SU-DHL-6 (cell line): Measurements from ENCODE around the gene ARHGAP26.

Source experiments
- EZH2phosphoT487 ChIP-seq: fragments of 200-600 bp; sonication (generic), shearing (Covaris generic); conservative IDR thresholded peaks from 2 replicates; pipeline ENCODE4 v1.6.1; 2018; ENCODE audit warnings: mild to moderate bottlenecking, antibody characterized with exemption, low read length, moderate library complexity, mixed read lengths
- TF ChIP-seq, protein P1 (sequence below): fragments of 200-600 bp; sonication (generic); IDR thresholded peaks from one replicate; pipeline ENCODE4 v1.5.1; 2017; ENCODE audit warnings: antibody characterized with exemption, mild to moderate bottlenecking, low read length, moderate library complexity; ENCODE audit not compliant: insufficient read depth, poor library complexity, severe bottlenecking

DNA sequence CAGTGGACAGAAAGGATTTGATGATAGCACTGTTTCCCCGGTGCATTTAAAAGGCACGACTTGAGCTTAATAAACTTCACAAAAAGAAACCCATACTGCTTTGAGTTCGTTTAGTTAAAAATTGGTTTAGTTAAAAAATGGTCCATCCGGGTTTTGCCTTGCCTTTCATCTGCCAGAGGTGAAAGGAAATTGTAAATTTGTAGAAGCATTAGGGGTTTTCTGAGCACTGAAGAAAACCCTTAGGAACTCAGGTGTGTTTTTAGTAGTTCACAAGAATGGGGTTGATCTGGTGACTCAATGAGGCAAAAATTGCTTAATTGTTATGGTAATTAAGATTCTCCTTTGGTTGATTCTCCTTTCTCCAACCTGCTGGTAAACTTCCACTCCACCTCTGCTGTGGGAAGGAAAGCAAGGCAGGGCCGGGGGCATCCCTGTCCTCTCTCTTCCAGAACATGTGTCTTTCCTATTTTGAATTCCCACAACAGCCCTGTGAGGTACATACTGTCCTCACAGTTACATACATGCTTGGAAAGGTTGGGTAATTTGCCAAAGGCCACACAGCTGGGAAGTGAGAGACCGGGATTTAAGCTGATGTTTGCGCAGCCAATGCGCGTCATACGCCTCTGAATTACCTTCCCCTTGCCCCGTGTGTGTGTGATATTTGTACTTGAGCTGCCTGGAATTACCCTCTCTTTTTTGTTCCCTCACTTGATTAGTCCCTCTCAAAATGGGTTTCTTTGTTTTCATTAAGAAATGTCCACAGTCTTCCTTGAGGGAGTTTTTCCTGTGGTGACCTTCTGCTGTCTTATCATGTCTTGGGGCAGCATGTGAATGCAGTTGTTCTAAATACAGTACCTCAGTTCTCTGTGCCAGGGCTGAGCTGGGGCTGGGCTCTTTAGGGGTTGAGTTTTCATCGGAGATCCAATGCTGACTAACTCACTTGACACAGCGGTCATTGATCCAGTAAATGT is 94.4 kb downstream of the ARHGAP26 start:
- TF ChIP-seq, protein P1, sequence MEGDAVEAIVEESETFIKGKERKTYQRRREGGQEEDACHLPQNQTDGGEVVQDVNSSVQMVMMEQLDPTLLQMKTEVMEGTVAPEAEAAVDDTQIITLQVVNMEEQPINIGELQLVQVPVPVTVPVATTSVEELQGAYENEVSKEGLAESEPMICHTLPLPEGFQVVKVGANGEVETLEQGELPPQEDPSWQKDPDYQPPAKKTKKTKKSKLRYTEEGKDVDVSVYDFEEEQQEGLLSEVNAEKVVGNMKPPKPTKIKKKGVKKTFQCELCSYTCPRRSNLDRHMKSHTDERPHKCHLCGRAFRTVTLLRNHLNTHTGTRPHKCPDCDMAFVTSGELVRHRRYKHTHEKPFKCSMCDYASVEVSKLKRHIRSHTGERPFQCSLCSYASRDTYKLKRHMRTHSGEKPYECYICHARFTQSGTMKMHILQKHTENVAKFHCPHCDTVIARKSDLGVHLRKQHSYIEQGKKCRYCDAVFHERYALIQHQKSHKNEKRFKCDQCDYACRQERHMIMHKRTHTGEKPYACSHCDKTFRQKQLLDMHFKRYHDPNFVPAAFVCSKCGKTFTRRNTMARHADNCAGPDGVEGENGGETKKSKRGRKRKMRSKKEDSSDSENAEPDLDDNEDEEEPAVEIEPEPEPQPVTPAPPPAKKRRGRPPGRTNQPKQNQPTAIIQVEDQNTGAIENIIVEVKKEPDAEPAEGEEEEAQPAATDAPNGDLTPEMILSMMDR: no peak
- TF ChIP-seq EZH2phosphoT487: no peak
